ENCODE data around the gene H2BW1.
"Not testable (repeated sequence)": the region's sequence is repeated elsewhere in the genome, so short reads cannot be mapped to it uniquely, and the experiment has no call there.

Gene H2BW1, protein sequence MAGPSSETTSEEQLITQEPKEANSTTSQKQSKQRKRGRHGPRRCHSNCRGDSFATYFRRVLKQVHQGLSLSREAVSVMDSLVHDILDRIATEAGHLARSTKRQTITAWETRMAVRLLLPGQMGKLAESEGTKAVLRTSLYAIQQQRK

DNA sequence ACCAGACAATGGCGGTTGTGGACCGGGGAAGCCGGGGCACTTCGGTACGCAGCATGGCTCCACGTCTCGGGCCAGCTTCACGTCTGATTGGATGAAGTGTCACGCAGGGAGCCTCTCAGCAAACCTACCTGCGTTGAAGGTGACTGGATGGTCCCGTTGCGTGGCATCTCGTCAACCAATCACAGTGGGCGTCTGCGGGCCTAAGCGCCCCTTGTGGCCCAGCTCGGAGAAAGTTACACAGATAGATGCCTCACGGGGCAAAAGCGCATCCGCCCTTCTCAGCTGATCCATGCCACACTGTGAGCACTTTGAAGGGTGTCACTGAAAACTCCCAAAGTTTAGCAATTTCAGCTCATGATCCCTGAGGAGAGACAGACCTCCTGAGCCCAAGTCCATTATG, at the start of gene H2BW1:
Gene H2BW1, minus strand, starts transcription at position 103 of the 400 bp plus-strand sequence. CDS start 132 bp downstream, outside the sequence.
- no peak for DNase-seq

DNA sequence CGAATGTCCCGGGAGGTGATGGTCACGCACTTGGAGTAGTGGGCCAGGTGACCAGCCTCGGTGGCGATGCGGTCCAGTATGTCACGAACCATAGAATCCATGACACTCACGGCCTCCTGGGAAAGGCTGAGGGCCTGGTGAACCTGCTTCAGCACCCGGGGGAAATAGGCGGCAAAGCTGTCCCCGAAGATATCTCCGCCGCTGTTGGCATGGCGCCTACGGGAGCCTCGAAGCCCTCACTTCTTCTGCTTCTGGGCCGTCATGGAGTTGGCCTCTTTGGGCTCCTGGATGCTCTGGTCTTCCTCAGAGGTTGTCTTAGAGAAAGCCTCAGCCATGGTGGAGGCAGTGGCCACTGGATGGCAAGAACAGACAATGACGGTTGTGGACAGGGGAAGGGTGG, 49.1 kb upstream of the H2BW1 start:
- not testable (repeated sequence) for DNase-seq

DNA sequence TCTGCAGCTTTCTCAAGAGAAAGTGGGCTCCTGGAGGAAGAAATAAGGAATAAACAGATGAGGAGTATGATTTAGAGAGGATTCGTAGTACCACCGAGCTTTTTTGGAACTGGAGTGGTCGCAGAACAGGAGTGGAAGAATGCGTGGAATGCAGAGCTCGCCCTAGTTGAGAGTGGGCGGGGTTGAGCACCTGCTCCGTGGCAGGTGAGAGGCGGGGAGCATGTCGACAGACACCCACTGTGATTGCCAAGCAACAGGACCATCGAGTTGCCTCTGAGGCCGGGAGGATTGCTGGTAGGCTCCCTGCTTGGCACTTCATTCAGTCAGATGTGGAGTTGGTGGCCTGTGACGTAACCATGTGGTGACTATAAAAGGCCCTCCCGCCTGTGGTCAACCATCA, 41.4 kb upstream of the H2BW1 start:
- not testable (repeated sequence) for DNase-seq

DNA sequence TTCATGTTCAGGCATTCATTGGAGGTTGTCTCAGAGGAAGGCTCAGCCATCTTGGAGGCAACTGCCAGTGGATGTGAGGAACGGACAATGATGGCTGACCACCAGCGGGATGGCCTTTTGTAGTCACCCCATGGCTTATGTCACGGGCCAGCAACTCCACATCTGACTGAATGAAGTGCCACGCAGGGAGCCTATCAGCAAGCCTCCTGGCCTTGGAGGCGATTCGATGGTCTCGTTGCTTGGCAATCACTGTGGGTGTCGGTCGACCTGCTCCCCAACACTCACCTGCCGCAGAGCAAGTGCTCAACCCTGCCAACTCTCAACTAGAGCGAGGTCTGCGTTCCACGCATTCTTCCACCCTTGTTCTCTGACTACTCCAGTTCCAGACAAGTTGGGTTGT, 33.7 kb upstream of the H2BW1 start:
- DNase-seq: no peak

DNA sequence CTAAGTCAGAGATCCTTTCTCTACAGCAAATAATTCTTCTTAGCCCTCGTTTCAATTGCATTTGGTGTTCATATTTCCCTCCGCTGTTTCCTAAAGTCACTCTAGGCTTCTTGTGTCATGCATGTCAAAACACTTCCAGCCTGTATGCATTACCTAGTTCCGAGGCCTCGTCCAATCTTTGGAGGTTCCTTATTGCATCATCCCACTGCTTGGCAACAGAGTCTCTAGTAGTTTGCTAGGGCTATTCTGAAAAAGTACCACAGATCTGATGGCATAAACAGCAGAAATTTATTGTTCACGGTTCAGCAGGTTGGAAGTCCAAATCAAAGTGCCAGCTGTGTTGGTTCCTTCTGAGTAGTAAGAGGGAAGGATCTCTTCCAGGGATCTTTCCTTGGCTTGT, 32.1 kb upstream of the H2BW1 start:
- DNase-seq: no peak

DNA sequence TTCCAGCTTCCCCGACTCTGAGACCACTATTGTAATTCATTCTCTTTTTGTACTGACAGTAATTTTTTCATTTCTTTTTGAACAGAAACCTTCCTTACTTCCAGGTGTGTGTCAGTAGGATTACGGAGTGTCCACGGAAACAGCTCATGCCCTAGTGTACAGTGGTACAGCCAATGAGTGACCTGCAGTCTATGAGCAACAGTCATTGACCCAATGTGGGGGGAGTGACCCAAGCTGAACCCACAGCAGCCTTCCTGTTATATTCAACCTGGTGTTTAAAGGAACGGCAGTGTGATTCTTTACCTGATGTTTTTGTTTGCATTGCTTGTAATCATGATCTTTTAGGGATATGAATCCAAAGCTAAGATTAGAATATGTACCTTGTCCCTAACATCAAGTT, 27.5 kb upstream of the H2BW1 start:
- no peak for DNase-seq

DNA sequence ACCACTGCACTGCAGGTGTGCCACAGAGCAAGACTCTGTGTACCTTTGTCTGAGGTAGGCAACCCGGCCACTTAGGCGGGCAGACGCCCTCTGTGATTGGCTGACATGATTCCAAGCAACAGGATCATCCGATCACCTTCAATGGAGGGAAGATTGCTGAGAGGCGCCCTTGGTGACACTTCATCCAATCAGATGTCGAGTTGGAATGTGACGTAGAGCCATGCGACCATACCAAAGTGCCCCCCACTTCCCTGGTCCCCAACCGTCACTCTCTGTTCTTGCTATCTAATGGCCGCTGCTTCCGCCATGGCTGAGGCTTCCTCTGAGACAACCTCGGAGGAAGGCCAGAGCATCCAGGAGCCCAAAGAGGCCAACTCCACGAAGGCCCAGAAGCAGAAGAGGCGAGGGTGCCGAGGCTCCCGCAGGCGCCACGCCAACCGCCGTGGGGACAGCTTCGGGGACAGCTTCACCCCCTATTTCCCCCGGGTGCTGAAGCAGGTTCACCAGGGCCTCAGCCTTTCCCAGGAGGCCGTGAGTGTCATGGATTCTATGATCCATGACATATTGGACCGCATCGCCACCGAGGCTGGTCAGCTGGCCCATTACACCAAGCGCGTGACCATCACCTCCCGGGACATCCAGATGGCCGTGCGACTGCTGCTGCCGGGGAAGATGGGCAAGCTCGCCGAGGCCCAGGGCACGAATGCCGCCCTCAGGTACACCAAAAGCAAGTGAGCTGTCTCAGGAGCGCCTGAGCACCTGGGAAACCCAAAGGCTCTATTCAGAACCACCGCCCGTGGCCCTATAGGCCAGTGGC, 26.4 kb upstream of the H2BW1 start, which contains the start of gene H2BW2:
Gene H2BW2, plus strand, starts transcription at position 268 of the 817 bp plus-strand sequence. Its CDS starts 39 bp downstream, at position 307.
- DNase-seq: no peak

DNA sequence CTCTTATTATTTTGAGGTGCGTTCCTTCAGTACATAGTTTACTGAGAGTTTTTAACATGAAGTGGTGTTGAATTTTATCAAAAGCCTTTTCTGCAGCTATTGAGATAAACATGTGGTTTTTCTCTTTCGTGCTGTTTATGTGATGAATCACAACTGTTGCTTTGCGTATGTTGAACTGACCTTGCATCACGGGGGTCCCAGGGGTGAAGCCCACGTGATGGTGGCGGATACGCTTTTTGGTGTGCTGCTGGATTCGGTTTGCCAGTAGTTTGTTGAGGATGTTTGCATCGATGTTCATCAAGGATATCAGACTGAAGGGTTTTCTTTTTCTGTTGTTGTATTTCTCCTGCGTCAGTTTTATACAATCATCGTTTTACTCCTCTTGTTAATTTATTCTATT, 4.6 kb upstream of the H2BW1 start:
- no peak for DNase-seq

DNA sequence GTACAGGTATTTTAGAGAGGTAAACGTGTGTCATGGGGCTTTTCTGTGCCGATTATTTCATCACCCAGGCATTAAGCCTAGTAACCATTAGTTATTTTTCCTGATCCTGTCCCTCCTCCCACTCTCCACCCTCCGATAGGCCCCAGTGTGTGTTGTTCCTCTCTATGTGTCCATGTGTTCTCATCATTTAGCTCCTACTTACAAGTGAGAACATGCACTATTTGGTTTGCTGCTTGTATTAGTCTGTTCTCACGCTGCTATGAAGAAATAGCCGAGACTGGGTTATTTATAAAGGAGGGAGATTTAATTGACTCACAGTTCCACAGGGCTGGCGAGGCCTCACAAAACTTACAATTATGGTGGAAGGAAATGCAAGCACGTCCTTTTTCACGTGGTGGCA, 2.1 kb upstream of the H2BW1 start:
- not testable (repeated sequence) for DNase-seq

DNA sequence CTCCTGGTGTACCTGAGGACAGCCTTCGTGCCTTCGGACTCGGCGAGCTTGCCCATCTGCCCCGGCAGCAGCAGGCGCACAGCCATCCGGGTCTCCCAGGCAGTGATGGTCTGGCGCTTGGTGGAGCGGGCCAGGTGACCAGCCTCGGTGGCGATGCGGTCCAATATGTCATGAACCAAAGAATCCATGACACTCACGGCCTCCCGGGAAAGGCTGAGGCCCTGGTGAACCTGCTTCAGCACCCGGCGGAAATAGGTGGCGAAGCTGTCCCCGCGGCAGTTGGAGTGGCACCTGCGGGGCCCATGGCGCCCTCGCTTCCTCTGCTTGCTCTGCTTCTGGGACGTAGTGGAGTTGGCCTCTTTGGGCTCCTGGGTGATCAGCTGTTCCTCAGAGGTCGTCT, 350 bp downstream of the H2BW1 start:
- DNase-seq: no peak

DNA sequence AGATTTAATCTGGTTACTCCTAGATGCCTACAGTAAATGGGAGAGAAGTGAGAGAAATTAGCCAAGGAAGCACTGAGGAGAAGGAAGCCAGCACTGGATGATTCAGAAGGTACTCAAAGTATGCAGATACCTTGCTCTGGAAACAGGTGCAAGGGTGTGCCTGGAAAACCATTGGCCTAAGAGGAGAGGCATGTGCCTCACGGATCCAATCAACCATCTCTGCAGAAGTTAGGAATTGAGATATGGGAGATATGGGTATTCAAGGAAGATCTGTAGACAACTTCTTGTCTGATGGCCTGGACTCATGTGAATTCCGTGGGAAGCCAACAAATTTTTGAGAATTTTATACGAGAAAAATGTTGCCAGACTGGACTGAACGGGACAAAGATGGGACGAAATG, 4.7 kb downstream of the H2BW1 start:
- no peak for DNase-seq

DNA sequence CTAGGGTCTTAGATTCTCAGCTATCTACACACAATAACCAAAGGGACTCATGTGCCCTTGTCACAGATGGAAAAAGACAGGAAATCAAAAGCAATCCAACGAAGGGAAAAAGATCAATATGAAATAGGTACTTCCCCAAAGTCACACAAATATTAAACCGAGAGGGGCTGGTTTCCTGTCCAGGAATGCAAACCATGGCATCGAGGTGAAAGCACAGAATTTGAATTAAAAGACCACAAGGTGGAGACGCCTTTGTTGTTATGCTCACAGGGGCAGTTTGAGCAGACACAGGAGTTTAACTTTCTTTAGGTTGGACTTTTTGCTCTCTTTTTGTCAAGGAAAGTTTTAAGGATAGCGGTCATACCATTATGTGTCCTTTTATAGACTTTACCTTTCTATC, 14.3 kb downstream of the H2BW1 start:
- DNase-seq: no peak

DNA sequence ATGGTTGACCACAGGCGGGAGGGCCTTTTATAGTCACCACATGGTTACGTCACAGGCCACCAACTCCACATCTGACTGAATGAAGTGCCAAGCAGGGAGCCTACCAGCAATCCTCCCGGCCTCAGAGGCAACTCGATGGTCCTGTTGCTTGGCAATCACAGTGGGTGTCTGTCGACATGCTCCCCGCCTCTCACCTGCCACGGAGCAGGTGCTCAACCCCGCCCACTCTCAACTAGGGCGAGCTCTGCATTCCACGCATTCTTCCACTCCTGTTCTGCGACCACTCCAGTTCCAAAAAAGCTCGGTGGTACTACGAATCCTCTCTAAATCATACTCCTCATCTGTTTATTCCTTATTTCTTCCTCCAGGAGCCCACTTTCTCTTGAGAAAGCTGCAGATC, 30.0 kb downstream of the H2BW1 start:
- DNase-seq: not testable (repeated sequence)

DNA sequence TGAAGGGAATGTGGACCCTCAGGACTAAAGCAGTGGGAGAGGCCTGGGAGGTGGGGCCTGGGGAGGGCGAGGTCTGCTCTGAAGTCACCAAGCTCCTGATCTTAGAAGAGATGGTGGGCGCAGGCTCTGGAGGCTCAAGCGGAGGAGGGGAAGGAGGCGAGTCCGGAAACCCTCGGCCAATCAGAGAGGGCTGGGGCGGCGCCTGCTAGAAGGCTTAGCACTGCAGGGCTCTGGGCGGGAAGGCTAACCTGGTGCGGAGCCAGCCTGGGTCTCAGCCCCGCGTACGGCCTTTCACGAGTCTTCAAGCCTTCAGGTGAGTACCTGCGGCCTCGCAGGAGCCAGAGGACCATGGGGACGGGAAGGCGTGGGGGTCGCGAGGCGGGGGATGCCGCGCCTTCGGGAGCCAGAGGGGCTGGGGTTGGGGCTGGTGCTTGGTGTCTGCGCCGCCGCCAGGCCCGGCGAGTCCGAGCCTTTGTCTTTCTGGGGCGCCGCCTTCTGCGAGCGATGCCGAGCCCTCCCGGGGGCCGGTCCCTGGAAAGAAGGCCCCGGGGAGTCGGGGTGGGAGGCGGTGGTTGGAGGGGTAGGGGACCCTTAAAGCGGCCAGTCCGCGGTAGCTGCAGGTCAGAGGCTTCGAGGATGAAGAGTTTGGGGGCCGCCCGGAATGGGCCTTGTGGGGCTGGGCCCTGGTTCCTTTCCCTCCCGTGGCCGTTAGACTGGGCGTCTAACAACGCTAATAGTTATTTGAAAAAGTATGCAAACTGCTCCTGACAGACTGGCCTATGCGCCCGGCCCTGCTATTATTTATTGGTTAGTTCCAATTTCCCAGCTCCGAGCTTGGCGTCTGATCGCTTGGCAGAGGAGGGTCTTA, 50.9 kb downstream of the H2BW1 start, which contains the start of gene TMSB15B:
Gene TMSB15B, plus strand, starts transcription at position 217 of the 868 bp plus-strand sequence.
- not testable (repeated sequence) for DNase-seq

All from DMS 273 treated with DMSO at 0.1 percent for 48 hours (cell line).